Ishikawa (cell line): Measurements from ENCODE around the gene GDI2.

ENCODE experiments used
- CEBPB ChIP-seq: IDR thresholded peaks from 2 replicates; pipeline ENCODE4 v1.6.1; 2012
- CREB1 ChIP-seq: IDR thresholded peaks from 2 replicates; pipeline ENCODE4 v1.6.1; 2012; ENCODE audit warnings: low read depth
- EP300 ChIP-seq: IDR thresholded peaks from 2 replicates; pipeline ENCODE4 v1.6.1; 2012; ENCODE audit warnings: borderline replicate concordance
- MAX ChIP-seq: IDR thresholded peaks from 2 replicates; pipeline ENCODE4 v1.6.1; 2012
- RAD21 ChIP-seq: IDR thresholded peaks from 2 replicates; pipeline ENCODE4 v1.6.1; 2012; ENCODE audit warnings: low read depth
- REST ChIP-seq: IDR thresholded peaks from 2 replicates; pipeline ENCODE4 v1.6.1; 2012; ENCODE audit warnings: low read depth, mild to moderate bottlenecking
- TAF1 ChIP-seq: IDR thresholded peaks from 2 replicates; pipeline ENCODE4 v1.6.1; 2012; ENCODE audit warnings: low read depth, mild to moderate bottlenecking
- TCF12 ChIP-seq: IDR thresholded peaks from 2 replicates; pipeline ENCODE4 v1.6.1; 2012; ENCODE audit warnings: low read depth
- USF1 ChIP-seq: IDR thresholded peaks from 2 replicates; pipeline ENCODE4 v1.6.1; 2012

GRCh38 chr10:5856701-5857004 lies 43.4 kb upstream of the GDI2 start:
- TF ChIP-seq TAF1 (no peak), CEBPB (no peak), RAD21 (no peak), REST (no peak), TCF12 (no peak), CREB1 (no peak), USF1 (no peak), MAX (no peak), EP300 (no peak)
